ENCODE measurements around the gene SND1. TPM values are rescaled to one million over a fixed set of nuclear protein-coding genes. Genes with fewer than 3 reads are reported as not detected.

The SND1 gene
- total and polyA plus RNA-seq, 2 donors (not counting 1 experiment from before 2014, with no cell fraction given): 44.4 to 165 TPM

DNA sequence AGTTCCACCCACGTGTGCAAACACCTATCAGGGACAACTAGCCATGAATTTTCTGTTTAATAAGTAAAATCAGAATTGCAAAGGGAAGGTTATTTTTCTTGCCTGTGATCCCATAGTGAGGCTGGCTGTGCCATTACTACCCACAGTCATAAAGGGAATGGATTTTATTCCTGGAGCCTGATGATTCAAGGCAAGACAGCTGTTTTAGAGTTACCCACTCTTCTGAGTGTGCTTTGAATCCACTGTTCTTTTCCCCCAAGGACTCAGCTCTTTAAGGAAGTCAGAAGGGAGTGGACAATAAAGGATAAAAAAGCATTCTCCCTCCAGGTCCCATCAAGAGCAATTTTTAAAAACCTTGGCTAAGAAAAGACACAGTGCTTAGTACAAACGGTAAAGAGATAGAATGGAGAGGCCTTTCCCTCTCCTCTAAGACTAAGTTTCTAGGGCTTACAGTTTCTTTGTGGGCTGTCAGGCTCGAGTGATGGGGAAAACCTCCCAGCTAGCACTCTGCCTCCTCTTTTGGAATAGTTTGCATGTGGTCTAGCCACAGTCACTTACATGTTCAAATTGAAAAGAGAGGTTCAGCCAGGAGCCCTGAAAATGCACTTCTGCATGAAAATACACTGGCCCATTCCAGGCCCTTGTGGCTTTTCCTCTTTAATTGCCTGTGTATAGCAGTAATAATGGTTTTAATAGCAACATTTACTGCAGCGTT is 384.4 kb downstream of the SND1 start:
- no peak overlapping the region for H3K9ac ChIP-seq (ENCODE audit: low read length)
- Mint-ChIP-seq H3K9me3 (ENCODE audit: insufficient read depth) (no peaks in the 10 kb centered on the region), H3K27me3 (peaks cover 3% of the 10 kb centered on the region), H3K4me1 (peaks cover 26% of the 10 kb centered on the region), H3K27ac (no peak overlapping the region), H3K4me3 (no peak overlapping the region)
- H3K4me3 ChIP-seq (ENCODE audit: control extremely low read depth in 1 of 5, extremely low read depth in 1 of 5, insufficient read depth in 1 of 5, low read depth in 2 of 5, low read length in 4 of 5): no peak overlapping the region
- no peak overlapping the region for H3K27ac ChIP-seq (ENCODE audit: low read length in 2 of 2)
- ChIA-PET CTCF (interaction anchor here (0.9 to 3.5 kb wide), 2 partner anchors 244 to 328 kb away, joined by 3 to 12 read pairs; no protein-coding TSS in a partner anchor), POLR2A (no interaction called here)
- peaks cover 8 to 29% of the 10 kb centered on the region in 2 donors for H3K4me1 ChIP-seq (ENCODE audit: control insufficient read depth in 2 of 2, insufficient read depth in 2 of 2, low read length in 2 of 2)
- peaks cover 0 to 9% (median 0%) of the 10 kb centered on the region in 4 experiments for H3K27me3 ChIP-seq (replicated peaks in 1 of 4; ENCODE audit: control extremely low read depth in 1 of 4, control insufficient read depth in 3 of 4, insufficient read depth in 4 of 4, low read length in 3 of 4)
- TF ChIP-seq, protein P1, sequence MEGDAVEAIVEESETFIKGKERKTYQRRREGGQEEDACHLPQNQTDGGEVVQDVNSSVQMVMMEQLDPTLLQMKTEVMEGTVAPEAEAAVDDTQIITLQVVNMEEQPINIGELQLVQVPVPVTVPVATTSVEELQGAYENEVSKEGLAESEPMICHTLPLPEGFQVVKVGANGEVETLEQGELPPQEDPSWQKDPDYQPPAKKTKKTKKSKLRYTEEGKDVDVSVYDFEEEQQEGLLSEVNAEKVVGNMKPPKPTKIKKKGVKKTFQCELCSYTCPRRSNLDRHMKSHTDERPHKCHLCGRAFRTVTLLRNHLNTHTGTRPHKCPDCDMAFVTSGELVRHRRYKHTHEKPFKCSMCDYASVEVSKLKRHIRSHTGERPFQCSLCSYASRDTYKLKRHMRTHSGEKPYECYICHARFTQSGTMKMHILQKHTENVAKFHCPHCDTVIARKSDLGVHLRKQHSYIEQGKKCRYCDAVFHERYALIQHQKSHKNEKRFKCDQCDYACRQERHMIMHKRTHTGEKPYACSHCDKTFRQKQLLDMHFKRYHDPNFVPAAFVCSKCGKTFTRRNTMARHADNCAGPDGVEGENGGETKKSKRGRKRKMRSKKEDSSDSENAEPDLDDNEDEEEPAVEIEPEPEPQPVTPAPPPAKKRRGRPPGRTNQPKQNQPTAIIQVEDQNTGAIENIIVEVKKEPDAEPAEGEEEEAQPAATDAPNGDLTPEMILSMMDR (IDR thresholded peaks at IDR 0.05): no peak
- TF ChIP-seq EZH2 (IDR thresholded peaks at IDR 0.05; ENCODE audit: borderline replicate concordance, insufficient read depth, low read depth, low read length, poor library complexity, severe bottlenecking): no peak
- no CpG with 5 or more reads among the region's 4 CpGs for WGBS (ENCODE audit: insufficient coverage)
- H3K9me3 ChIP-seq (ENCODE audit: control extremely low read depth in 1 of 3, control insufficient read depth in 2 of 3, insufficient read depth in 1 of 3, low read length in 2 of 3): no peaks in the 10 kb centered on the region
- H4K20me1 ChIP-seq (ENCODE audit: control insufficient read depth, insufficient read depth, low read length, poor library complexity, severe bottlenecking): peaks cover 21% of the 10 kb centered on the region
- H2AFZ ChIP-seq (ENCODE audit: insufficient read depth, low read depth, low read length, poor library complexity, severe bottlenecking): no peak overlapping the region
- no peak for DNase-seq
- H3K4me2 ChIP-seq (replicated peaks; ENCODE audit: low read depth, low read length, poor library complexity, severe bottlenecking): no peak overlapping the region
- intact Hi-C loops (cut with micrococcal nuclease): loop anchor here (10.0 kb wide), 1 partner anchor 122 kb away; no protein-coding TSS in a partner anchor
- ATAC-seq (ENCODE audit: low read depth): no peak
- H3K79me2 ChIP-seq (ENCODE audit: control insufficient read depth, insufficient read depth, low read length): peaks cover 9% of the 10 kb centered on the region
- peaks cover 0 to 3% of the 10 kb centered on the region in 2 experiments for H3K36me3 ChIP-seq (replicated peaks in 1 of 2; ENCODE audit: control extremely low read depth in 1 of 2, control insufficient read depth in 1 of 2, extremely low read depth in 1 of 2, insufficient read depth in 2 of 2, low read length in 1 of 2)

DNA sequence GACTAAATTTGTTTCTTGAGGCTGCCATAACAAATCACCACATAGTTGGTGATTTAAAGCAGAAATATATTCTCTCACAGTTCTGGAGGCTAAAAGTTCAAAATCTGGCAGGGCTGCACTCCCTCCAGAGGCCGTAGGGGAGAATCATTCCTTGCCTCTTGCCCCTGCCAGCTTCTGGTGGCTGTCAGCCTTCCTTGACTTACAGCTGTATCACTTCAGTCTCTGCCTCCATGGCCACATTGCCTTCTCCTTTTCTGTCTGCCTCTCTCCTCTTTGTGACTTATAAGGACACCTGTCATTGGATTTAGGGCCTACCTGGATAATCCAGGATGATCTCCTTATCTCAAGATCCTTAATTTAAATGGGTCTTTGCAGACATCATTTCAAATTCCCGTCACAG is 385.1 kb downstream of the SND1 start:
- Histone ChIP-seq H3K9me3 (ENCODE audit: control extremely low read depth in 1 of 3, control insufficient read depth in 2 of 3, insufficient read depth in 1 of 3, low read length in 2 of 3) (no peaks in the 10 kb centered on the region), H3K4me3 (ENCODE audit: control extremely low read depth in 1 of 5, extremely low read depth in 1 of 5, insufficient read depth in 1 of 5, low read depth in 2 of 5, low read length in 4 of 5) (no peak overlapping the region), H3K27me3 (replicated peaks in 1 of 4; ENCODE audit: control extremely low read depth in 1 of 4, control insufficient read depth in 3 of 4, insufficient read depth in 4 of 4, low read length in 3 of 4) (peaks cover 0 to 9% (median 0%) of the 10 kb centered on the region in 4 experiments), H3K4me2 (replicated peaks; ENCODE audit: low read depth, low read length, poor library complexity, severe bottlenecking) (no peak overlapping the region), H2AFZ (ENCODE audit: insufficient read depth, low read depth, low read length, poor library complexity, severe bottlenecking) (no peak overlapping the region), H4K20me1 (ENCODE audit: control insufficient read depth, insufficient read depth, low read length, poor library complexity, severe bottlenecking) (peaks cover 21% of the 10 kb centered on the region), H3K27ac (ENCODE audit: low read length in 2 of 2) (no peak overlapping the region), H3K79me2 (ENCODE audit: control insufficient read depth, insufficient read depth, low read length) (peaks cover 9% of the 10 kb centered on the region), H3K36me3 (replicated peaks in 1 of 2; ENCODE audit: control extremely low read depth in 1 of 2, control insufficient read depth in 1 of 2, extremely low read depth in 1 of 2, insufficient read depth in 2 of 2, low read length in 1 of 2) (peaks cover 0 to 9% of the 10 kb centered on the region in 2 experiments), H3K9ac (ENCODE audit: low read length) (no peak overlapping the region), H3K4me1 (ENCODE audit: control insufficient read depth in 2 of 2, insufficient read depth in 2 of 2, low read length in 2 of 2) (peaks cover 8 to 29% of the 10 kb centered on the region in 2 donors)
- TF ChIP-seq EZH2 (IDR thresholded peaks at IDR 0.05; ENCODE audit: borderline replicate concordance, insufficient read depth, low read depth, low read length, poor library complexity, severe bottlenecking): no peak
- TF ChIP-seq, protein P1 (IDR thresholded peaks at IDR 0.05): no peak
- CTCF ChIA-PET: interaction anchor here (3.5 kb wide), 1 partner anchor 328 kb away, joined by 12 read pairs; no protein-coding TSS in a partner anchor
- Mint-ChIP-seq H3K27me3 (no peaks in the 10 kb centered on the region), H3K27ac (no peak overlapping the region), H3K4me1 (peaks cover 28% of the 10 kb centered on the region), H3K4me3 (no peak overlapping the region), H3K9me3 (ENCODE audit: insufficient read depth) (no peaks in the 10 kb centered on the region)
- ATAC-seq (ENCODE audit: low read depth) (no peak), DNase-seq (no peak)
- POLR2A ChIA-PET: no interaction called here
- intact Hi-C loops (cut with micrococcal nuclease): loop anchor here (10.0 kb wide), 1 partner anchor 122 kb away; no protein-coding TSS in a partner anchor
- 86% methylated on average over 2 of the region's 2 CpGs for WGBS (ENCODE audit: insufficient coverage)

All from B cell (primary cell).